ENCODE data around the gene MSANTD2. TPM values are rescaled to one million over a fixed set of nuclear protein-coding genes. Genes with fewer than 3 reads are reported as not detected.

Gene MSANTD2
- total RNA-seq, 1 experiment from 2014 or later: 15.3 TPM

DNA sequence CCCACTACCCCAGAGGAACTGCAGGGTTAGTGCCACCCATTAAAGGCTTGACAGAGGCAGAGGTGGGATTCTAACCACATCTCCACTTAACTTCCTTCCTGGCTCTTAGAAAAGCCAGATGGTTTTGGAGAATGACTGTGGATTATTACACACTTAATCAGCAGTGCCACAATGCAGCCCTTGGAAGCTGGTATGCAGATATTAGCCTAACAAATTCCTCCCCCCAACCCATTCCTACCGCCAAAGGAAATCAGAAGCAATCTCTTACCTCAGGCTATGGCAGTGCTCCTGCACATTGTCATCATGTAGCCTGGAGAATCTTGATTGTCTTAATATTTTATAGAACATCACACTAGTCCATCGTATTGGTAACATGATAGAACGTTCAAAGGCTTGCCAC lies 83.6 kb downstream of the MSANTD2 start:
- Mint-ChIP-seq H3K27me3 (ENCODE audit: insufficient read depth, unreplicated experiment) (peaks cover 9% of the 10 kb centered on the region), H3K4me1 (ENCODE audit: insufficient read depth, unreplicated experiment) (peaks cover 8% of the 10 kb centered on the region), H3K36me3 (ENCODE audit: insufficient read depth, unreplicated experiment) (no peaks in the 10 kb centered on the region), H3K4me3 (ENCODE audit: unreplicated experiment) (no peak overlapping the region), H3K27ac (ENCODE audit: low read depth, unreplicated experiment) (no peak overlapping the region), H3K9me3 (ENCODE audit: unreplicated experiment) (no peaks in the 10 kb centered on the region)
- TF ChIP-seq, protein P1, sequence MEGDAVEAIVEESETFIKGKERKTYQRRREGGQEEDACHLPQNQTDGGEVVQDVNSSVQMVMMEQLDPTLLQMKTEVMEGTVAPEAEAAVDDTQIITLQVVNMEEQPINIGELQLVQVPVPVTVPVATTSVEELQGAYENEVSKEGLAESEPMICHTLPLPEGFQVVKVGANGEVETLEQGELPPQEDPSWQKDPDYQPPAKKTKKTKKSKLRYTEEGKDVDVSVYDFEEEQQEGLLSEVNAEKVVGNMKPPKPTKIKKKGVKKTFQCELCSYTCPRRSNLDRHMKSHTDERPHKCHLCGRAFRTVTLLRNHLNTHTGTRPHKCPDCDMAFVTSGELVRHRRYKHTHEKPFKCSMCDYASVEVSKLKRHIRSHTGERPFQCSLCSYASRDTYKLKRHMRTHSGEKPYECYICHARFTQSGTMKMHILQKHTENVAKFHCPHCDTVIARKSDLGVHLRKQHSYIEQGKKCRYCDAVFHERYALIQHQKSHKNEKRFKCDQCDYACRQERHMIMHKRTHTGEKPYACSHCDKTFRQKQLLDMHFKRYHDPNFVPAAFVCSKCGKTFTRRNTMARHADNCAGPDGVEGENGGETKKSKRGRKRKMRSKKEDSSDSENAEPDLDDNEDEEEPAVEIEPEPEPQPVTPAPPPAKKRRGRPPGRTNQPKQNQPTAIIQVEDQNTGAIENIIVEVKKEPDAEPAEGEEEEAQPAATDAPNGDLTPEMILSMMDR (IDR thresholded peaks at IDR 0.05; ENCODE audit: unreplicated experiment): no peak
- CTCF ChIA-PET: interaction anchor here (1.1 to 1.5 kb wide), 2 partner anchors 23 to 48 kb away, joined by 4 to 5 read pairs; no protein-coding TSS in a partner anchor
- DNase-seq (ENCODE audit: unreplicated experiment): no peak
- intact Hi-C loops (cut with micrococcal nuclease): no loop called here
- POLR2A ChIA-PET: interaction anchor here (0.9 to 1.6 kb wide), 3 partner anchors 22 to 43 kb away, joined by 3 to 7 read pairs (median 5); partner anchors contain the start of genes SIAE and SPA17
- BruUV-seq (replicated peaks): no TSS peak

Other genes starting within 250 kb of the MSANTD2 start
- not detected in 2 replicates for gene OR8A1, start 230.4 kb downstream of the MSANTD2 start, total RNA-seq (2022)
- gene PANX3, start 189.0 kb downstream of the MSANTD2 start, total RNA-seq (2022): not detected in 2 replicates
- gene TBRG1, start 177.5 kb downstream of the MSANTD2 start, total RNA-seq (2022): 46.9 and 54.0 TPM in 2 replicates
- 20.7 and 21.7 TPM in 2 replicates for gene SIAE, start 126.7 kb downstream of the MSANTD2 start, total RNA-seq (2022)
- 12.0 and 18.1 TPM in 2 replicates for gene SPA17, start 126.5 kb downstream of the MSANTD2 start, total RNA-seq (2022)
- 1.4 TPM in 1 of 2 replicates, not detected in the other for gene NRGN, start 60.5 kb downstream of the MSANTD2 start, total RNA-seq (2022)
- not detected in 2 replicates for gene VSIG2, start 48.2 kb downstream of the MSANTD2 start, total RNA-seq (2022)
- gene ESAM, start 38.1 kb downstream of the MSANTD2 start, total RNA-seq (2022): 0.19 and 0.93 TPM in 2 replicates
- 104 and 117 TPM in 2 replicates for gene ROBO3, start 65.0 kb upstream of the MSANTD2 start, total RNA-seq (2022)
- 10.6 and 14.2 TPM in 2 replicates for gene ROBO4, start 97.5 kb upstream of the MSANTD2 start, total RNA-seq (2022)
- gene HEPN1, start 118.8 kb upstream of the MSANTD2 start, total RNA-seq (2022): not detected in 2 replicates
- gene HEPACAM, start 135.6 kb upstream of the MSANTD2 start, total RNA-seq (2022): not detected in 2 replicates
- gene CCDC15, start 153.8 kb upstream of the MSANTD2 start, total RNA-seq (2022): 2.8 and 3.4 TPM in 2 replicates